Nephron progenitor cell (in vitro differentiated cells): Measurements from ENCODE around the gene FTCD.
A peak's percentile ranks its signal among the peaks of the same experiment; 100 is the strongest.

ENCODE experiments used
- DNase-seq: peaks from one replicate; pipeline ENCODE4 v3.0.0; 2021
- H3K27ac Mint-ChIP-seq: 2 replicates; pipeline ENCODE4 v1.8.0; 2021; ENCODE audit warnings: mild to moderate bottlenecking, moderate library complexity, mixed read lengths
- H3K27me3 Mint-ChIP-seq: 2 replicates; pipeline ENCODE4 v1.8.0; 2021; ENCODE audit warnings: mild to moderate bottlenecking, low read depth, mixed read lengths; ENCODE audit not compliant: poor library complexity
- H3K36me3 Mint-ChIP-seq: 2 replicates; pipeline ENCODE4 v1.8.0; 2021; ENCODE audit warnings: low read depth, mixed read lengths
- H3K4me1 Mint-ChIP-seq: 2 replicates; pipeline ENCODE4 v1.8.0; 2021; ENCODE audit warnings: mixed read lengths
- H3K4me3 Mint-ChIP-seq: 2 replicates; pipeline ENCODE4 v1.8.0; 2021; ENCODE audit warnings: mild to moderate bottlenecking, moderate library complexity, mixed read lengths
- H3K9me3 Mint-ChIP-seq: 2 replicates; pipeline ENCODE4 v1.8.0; 2021; ENCODE audit warnings: mild to moderate bottlenecking, moderate library complexity, mixed read lengths
- CTCF ChIP-seq: fragments of 200-600 bp; sonication (generic); IDR thresholded peaks from 2 replicates; pipeline ENCODE4 v1.5.0; 2021; ENCODE audit warnings: antibody characterized with exemption

Gene FTCD

GRCh38 chr21:46160657-46160906 is 5.2 kb upstream of the FTCD start:
- Mint-ChIP-seq H3K9me3 (peaks cover 14% of the 10 kb centered on the region), H3K4me1 (peaks cover 18% of the 10 kb centered on the region), H3K36me3 (peaks cover 39% of the 10 kb centered on the region), H3K4me3 (no peak overlapping the region), H3K27ac (no peak overlapping the region), H3K27me3 (no peaks in the 10 kb centered on the region)
- TF ChIP-seq CTCF = no peak
- no peak for DNase-seq

GRCh38 chr21:46159841-46160656 is 4.7 kb upstream of the FTCD start:
- H3K4me1 Mint-ChIP-seq = peaks cover 23% of the 10 kb centered on the region
- H3K9me3 Mint-ChIP-seq = peaks cover 14% of the 10 kb centered on the region
- H3K27ac Mint-ChIP-seq = no peak overlapping the region
- no peak overlapping the region for H3K4me3 Mint-ChIP-seq
- H3K36me3 Mint-ChIP-seq = peaks cover 33% of the 10 kb centered on the region
- no peak for DNase-seq
- TF ChIP-seq CTCF = no peak
- H3K27me3 Mint-ChIP-seq = no peaks in the 10 kb centered on the region

GRCh38 chr21:46159390-46159789 is 4.0 kb upstream of the FTCD start:
- Mint-ChIP-seq H3K4me3 (no peak overlapping the region), H3K27me3 (no peaks in the 10 kb centered on the region), H3K4me1 (peaks cover 21% of the 10 kb centered on the region), H3K27ac (peak overlapping the region; percentile 83), H3K36me3 (peaks cover 27% of the 10 kb centered on the region), H3K9me3 (peaks cover 14% of the 10 kb centered on the region)
- no peak for TF ChIP-seq CTCF
- no peak for DNase-seq

GRCh38 chr21:46158666-46159300 is 3.4 kb upstream of the FTCD start:
- H3K4me1 Mint-ChIP-seq = peaks cover 21% of the 10 kb centered on the region
- H3K9me3 Mint-ChIP-seq = peaks cover 14% of the 10 kb centered on the region
- TF ChIP-seq CTCF = no peak
- no peak overlapping the region for H3K27ac Mint-ChIP-seq
- H3K4me3 Mint-ChIP-seq = no peak overlapping the region
- H3K27me3 Mint-ChIP-seq = no peaks in the 10 kb centered on the region
- no peak for DNase-seq
- peaks cover 21% of the 10 kb centered on the region for H3K36me3 Mint-ChIP-seq

GRCh38 chr21:46157987-46158451 is 2.6 kb upstream of the FTCD start:
- Mint-ChIP-seq H3K4me1 (peaks cover 21% of the 10 kb centered on the region), H3K4me3 (no peak overlapping the region)
- no peak for TF ChIP-seq CTCF

More at GRCh38 chr21:46157987-46158451, 2.6 kb upstream of the FTCD start:
- peaks cover 13% of the 10 kb centered on the region for H3K36me3 Mint-ChIP-seq
- H3K27ac Mint-ChIP-seq = no peak overlapping the region
- no peak for DNase-seq
- H3K27me3 Mint-ChIP-seq = no peaks in the 10 kb centered on the region
- H3K9me3 Mint-ChIP-seq = peaks cover 8% of the 10 kb centered on the region
